Hepatocyte (in vitro differentiated cells): ENCODE measurements around the gene PIK3C2G. TPM values are rescaled to one million over a fixed set of nuclear protein-coding genes. Genes with fewer than 3 reads are reported as not detected.

Experiments
- DNase-seq: peaks from one replicate; pipeline ENCODE4 v3.0.0-alpha.2; 2016; ENCODE audit warnings: low spot score
- H2AFZ ChIP-seq: fragments of 200-600 bp; sonication (generic); 2 replicates; pipeline ENCODE4 v1.6.0; 2016; ENCODE audit warnings: antibody characterized with exemption, mild to moderate bottlenecking
- H3K27ac ChIP-seq: fragments of 200-600 bp; sonication (generic); 2 replicates; pipeline ENCODE4 v1.5.1; 2016; ENCODE audit warnings: mild to moderate bottlenecking
- H3K27me3 ChIP-seq: fragments of 200-600 bp; sonication (generic); 2 replicates; pipeline ENCODE4 v1.6.1; 2016
- H3K36me3 ChIP-seq: fragments of 200-600 bp; sonication (generic); replicated peaks from 2 replicates; pipeline ENCODE4 v1.5.1; 2016; ENCODE audit warnings: low read depth; ENCODE audit not compliant: insufficient read depth
- H3K4me1 ChIP-seq: fragments of 200-600 bp; sonication (generic); 2 replicates; pipeline ENCODE4 v1.5.1; 2016; ENCODE audit warnings: mild to moderate bottlenecking, moderate library complexity; ENCODE audit not compliant: insufficient read depth
- H3K4me2 ChIP-seq: fragments of 200-600 bp; sonication (generic); 2 replicates; pipeline ENCODE4 v1.6.0; 2016
- H3K4me3 ChIP-seq: fragments of 200-600 bp; sonication (generic); 2 replicates; pipeline ENCODE4 v1.5.1; 2016; ENCODE audit warnings: mild to moderate bottlenecking
- H3K79me2 ChIP-seq: fragments of 200-600 bp; sonication (generic); 2 replicates; pipeline ENCODE4 v1.6.0; 2017; ENCODE audit warnings: mild to moderate bottlenecking
- H3K9me2 ChIP-seq: fragments of 200-600 bp; sonication (generic); replicated peaks from 2 replicates; pipeline ENCODE4 v1.6.0; 2017; ENCODE audit warnings: mild to moderate bottlenecking; ENCODE audit not compliant: insufficient read depth
- H3K9me3 ChIP-seq: fragments of 200-600 bp; sonication (generic); 2 replicates; pipeline ENCODE4 v1.5.1; 2016; ENCODE audit warnings: low read depth, mild to moderate bottlenecking
- H4K20me1 ChIP-seq: fragments of 200-600 bp; sonication (generic); 2 replicates; pipeline ENCODE4 v1.6.0; 2016; ENCODE audit warnings: mild to moderate bottlenecking; ENCODE audit not compliant: insufficient read depth, poor library complexity, severe bottlenecking
- EZH2 ChIP-seq: fragments of 200-600 bp; sonication (generic); IDR thresholded peaks from 2 replicates; pipeline ENCODE4 v1.6.1; 2016; ENCODE audit warnings: antibody characterized with exemption, mild to moderate bottlenecking, borderline replicate concordance
- EZH2phosphoT487 ChIP-seq: fragments of 200-600 bp; sonication (generic); IDR thresholded peaks from one replicate; pipeline ENCODE4 v1.6.1; 2018; ENCODE audit warnings: antibody characterized with exemption, mild to moderate bottlenecking, low read depth, moderate library complexity; ENCODE audit not compliant: unreplicated experiment, severe bottlenecking
- WGBS: methylation state at CpG from one replicate; pipeline ENCODE4 v1.1.6; 2016; ENCODE audit warnings: low lambda C conversion rate; ENCODE audit errors: missing lambda C conversion rate; 5-methylcytosine and 5-hydroxymethylcytosine counted together
- polyA plus RNA-seq: library from polyadenylated mRNA; unstranded; fragments of >200 nt; fragmentation: Nextera tagmentation; extraction: Ambion mirVana; gene quantifications from 2 replicates; pipeline ENCODE4 v1.2.1, GENCODE V29; 2016
- total RNA-seq: library from RNA; depleted of rRNA; stranded (reverse); fragments of >200 nt; gene quantifications from 2 replicates; pipeline ENCODE4 v1.2.3, GENCODE V29; 2014
- TF ChIP-seq, protein P1 (sequence below): fragments of 200-600 bp; sonication (generic); IDR thresholded peaks from 2 replicates; pipeline ENCODE4 v1.5.1; 2016; ENCODE audit warnings: antibody characterized with exemption, mild to moderate bottlenecking; ENCODE audit not compliant: poor library complexity

The PIK3C2G gene
- total and polyA plus RNA-seq, 2 experiments from 2014 or later: 3.5 to 6.7 TPM

DNA sequence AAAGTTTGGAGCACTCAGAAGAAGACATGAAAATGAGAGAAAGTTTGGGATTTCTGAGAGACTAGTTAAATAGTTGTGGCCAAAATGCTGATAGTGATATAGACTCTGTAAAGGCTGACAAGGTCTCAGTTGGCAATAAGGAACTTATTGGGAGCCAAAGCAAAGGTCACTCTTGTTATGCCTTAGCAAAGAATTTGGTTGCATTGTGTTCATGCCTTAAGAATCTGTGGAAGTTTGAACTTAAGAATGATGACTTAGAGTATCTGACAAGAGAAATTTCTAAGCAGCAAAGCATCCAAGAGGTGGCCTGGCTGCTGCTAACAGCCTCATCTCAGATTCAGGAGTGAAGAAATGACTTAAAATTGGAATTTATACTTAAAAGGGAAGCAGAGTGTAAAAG is 113.8 kb downstream of the PIK3C2G start:
- no peak overlapping the region for H3K4me3 ChIP-seq
- no peaks in the 10 kb centered on the region for H3K79me2 ChIP-seq
- H3K4me1 ChIP-seq: no peaks in the 10 kb centered on the region
- H3K4me2 ChIP-seq: no peak overlapping the region
- TF ChIP-seq EZH2phosphoT487: no peak
- TF ChIP-seq, protein P1, sequence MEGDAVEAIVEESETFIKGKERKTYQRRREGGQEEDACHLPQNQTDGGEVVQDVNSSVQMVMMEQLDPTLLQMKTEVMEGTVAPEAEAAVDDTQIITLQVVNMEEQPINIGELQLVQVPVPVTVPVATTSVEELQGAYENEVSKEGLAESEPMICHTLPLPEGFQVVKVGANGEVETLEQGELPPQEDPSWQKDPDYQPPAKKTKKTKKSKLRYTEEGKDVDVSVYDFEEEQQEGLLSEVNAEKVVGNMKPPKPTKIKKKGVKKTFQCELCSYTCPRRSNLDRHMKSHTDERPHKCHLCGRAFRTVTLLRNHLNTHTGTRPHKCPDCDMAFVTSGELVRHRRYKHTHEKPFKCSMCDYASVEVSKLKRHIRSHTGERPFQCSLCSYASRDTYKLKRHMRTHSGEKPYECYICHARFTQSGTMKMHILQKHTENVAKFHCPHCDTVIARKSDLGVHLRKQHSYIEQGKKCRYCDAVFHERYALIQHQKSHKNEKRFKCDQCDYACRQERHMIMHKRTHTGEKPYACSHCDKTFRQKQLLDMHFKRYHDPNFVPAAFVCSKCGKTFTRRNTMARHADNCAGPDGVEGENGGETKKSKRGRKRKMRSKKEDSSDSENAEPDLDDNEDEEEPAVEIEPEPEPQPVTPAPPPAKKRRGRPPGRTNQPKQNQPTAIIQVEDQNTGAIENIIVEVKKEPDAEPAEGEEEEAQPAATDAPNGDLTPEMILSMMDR: no peak
- TF ChIP-seq EZH2: no peak
- H3K9me3 ChIP-seq: no peaks in the 10 kb centered on the region
- H3K27ac ChIP-seq: no peak overlapping the region
- DNase-seq: no peak
- no peaks in the 10 kb centered on the region for H3K9me2 ChIP-seq
- no peaks in the 10 kb centered on the region for H3K36me3 ChIP-seq
- no peaks in the 10 kb centered on the region for H3K27me3 ChIP-seq
- H4K20me1 ChIP-seq: no peaks in the 10 kb centered on the region
- H2AFZ ChIP-seq: no peak overlapping the region

DNA sequence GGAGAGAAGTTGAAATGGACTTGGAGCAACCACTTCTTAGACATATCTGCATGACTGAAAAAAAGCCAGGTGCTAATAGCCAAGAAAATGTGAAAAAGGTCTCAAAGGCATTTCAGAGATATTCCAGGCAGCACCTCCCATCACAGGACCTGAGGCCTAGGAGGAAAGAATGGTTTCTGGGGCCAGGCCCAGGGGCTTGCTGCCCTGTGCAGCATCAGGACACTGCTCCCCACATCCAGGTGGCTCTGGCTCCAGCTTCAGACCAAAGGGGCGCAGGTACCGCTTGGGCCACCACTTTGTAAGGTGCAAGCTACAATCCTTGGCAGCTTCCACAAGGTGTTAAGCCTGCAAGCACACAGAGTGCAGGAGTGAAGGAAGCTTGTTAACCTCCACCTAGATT is 114.3 kb downstream of the PIK3C2G start:
- no peak for DNase-seq
- no peaks in the 10 kb centered on the region for H3K27me3 ChIP-seq
- WGBS: 100% methylated on average over 2 of the region's 2 CpGs

DNA sequence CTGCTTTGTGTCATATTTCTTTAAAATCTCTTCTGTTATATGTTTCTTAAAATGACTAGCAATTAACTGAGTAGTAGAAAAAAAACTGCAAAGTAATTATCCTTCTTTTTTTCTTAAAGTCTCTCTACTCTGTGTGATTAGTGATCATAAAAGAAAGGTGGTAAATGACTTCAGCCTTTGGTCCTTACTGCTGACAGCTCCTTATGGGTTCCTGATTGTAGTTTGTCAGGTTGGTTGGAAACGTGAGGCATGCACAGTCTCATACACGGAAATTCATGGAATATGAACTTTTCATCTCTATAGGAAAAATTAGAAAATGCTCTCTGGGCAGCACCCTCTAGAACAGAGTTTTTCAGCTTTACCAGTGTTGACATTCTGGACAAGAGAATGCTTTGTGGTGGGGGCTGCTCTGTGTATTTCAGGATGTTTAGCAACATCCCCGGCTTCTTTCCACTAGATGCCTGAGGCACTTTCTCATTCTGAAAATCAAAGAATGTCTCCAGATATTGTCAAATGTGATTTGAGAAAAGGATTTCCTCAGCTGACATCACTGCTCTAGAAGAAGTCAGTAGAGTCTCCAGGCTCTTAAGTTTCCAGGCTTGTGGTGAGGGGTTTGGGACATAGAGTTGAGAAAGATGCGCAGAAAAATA is 121.0 kb downstream of the PIK3C2G start:
- Histone ChIP-seq H3K4me1 (peaks cover 12% of the 10 kb centered on the region), H3K9me2 (no peaks in the 10 kb centered on the region), H3K27ac (peak overlapping the region; percentile 32), H2AFZ (no peak overlapping the region), H3K27me3 (no peaks in the 10 kb centered on the region), H3K4me3 (no peak overlapping the region), H3K9me3 (no peaks in the 10 kb centered on the region), H3K36me3 (no peaks in the 10 kb centered on the region), H3K4me2 (peak overlapping the region; percentile 53), H4K20me1 (no peaks in the 10 kb centered on the region), H3K79me2 (no peaks in the 10 kb centered on the region)
- DNase-seq: peak; percentile 9
- TF ChIP-seq, protein P1: no peak
- TF ChIP-seq EZH2: no peak
- TF ChIP-seq EZH2phosphoT487: no peak
- 55% methylated on average over 4 of the region's 4 CpGs for WGBS

More for the DNA sequence above, 114.3 kb downstream of the PIK3C2G start:
- Histone ChIP-seq H3K9me3 (no peaks in the 10 kb centered on the region), H3K4me3 (no peak overlapping the region), H3K36me3 (no peaks in the 10 kb centered on the region), H4K20me1 (no peaks in the 10 kb centered on the region), H2AFZ (no peak overlapping the region), H3K79me2 (no peaks in the 10 kb centered on the region), H3K4me2 (no peak overlapping the region), H3K4me1 (no peaks in the 10 kb centered on the region), H3K9me2 (no peaks in the 10 kb centered on the region), H3K27ac (no peak overlapping the region)
- no peak for TF ChIP-seq EZH2
- TF ChIP-seq, protein P1: no peak
- TF ChIP-seq EZH2phosphoT487: no peak

DNA sequence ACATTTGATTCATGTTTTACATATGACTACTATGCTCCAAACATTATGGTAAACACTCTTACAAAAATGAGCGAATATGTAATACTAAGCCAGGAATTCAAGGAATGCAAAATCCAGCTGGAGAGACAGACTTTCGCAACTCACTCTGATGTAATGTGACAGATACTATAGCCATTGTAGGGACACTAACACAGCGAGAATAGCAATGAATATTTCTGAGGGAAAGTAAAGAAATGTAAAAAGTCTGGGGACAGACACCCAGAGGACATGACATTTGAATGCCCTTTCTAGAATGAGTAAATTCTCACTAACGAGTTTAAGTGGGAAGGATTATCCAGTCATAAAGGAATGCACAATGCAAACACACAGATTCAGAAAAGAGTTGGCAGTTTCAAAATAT is 121.9 kb downstream of the PIK3C2G start:
- DNase-seq: peak; percentile 46
- Histone ChIP-seq H3K4me1 (peaks cover 12% of the 10 kb centered on the region), H3K4me3 (no peak overlapping the region), H2AFZ (no peak overlapping the region), H3K79me2 (no peaks in the 10 kb centered on the region), H4K20me1 (no peaks in the 10 kb centered on the region), H3K27ac (peak overlapping the region; percentile 59), H3K9me3 (no peaks in the 10 kb centered on the region), H3K9me2 (no peaks in the 10 kb centered on the region), H3K36me3 (no peaks in the 10 kb centered on the region), H3K4me2 (peak overlapping the region; percentile 53), H3K27me3 (no peaks in the 10 kb centered on the region)
- TF ChIP-seq, protein P1: no peak
- no peak for TF ChIP-seq EZH2
- no peak for TF ChIP-seq EZH2phosphoT487
- WGBS: 16% methylated on average over 4 of the region's 4 CpGs
